ENCODE results near the gene CD247.

GRCh38 chr1:167499106-167499505 is 19.2 kb downstream of the CD247 start:
- no peak for TF ChIP-seq EZH2 (IDR thresholded peaks at IDR 0.05)
- TF ChIP-seq POLR2AphosphoS5 (IDR thresholded peaks at IDR 0.05; ENCODE audit: borderline replicate concordance, low read depth, low read length) = no peak

All from SK-N-MC (cell line).